MG63 (cell line): Measurements from ENCODE around the gene ATP6AP1. TPM values are rescaled to one million over a fixed set of nuclear protein-coding genes. Genes with fewer than 3 reads are reported as not detected.

Experiments
- DNase-seq: peaks from one replicate; pipeline ENCODE4 v3.0.0-alpha.2; 2020
- H3K27me3 ChIP-seq: fragments of 250-450 bp; sonication (Bioruptor Pico); 2 replicates; pipeline ENCODE4 v1.5.1; 2020; ENCODE audit warnings: mild to moderate bottlenecking, moderate library complexity
- H3K36me3 ChIP-seq: fragments of 250-450 bp; sonication (Bioruptor Pico); 2 replicates; pipeline ENCODE4 v1.5.1; 2020; ENCODE audit warnings: mild to moderate bottlenecking, moderate library complexity
- H3K4me3 ChIP-seq: fragments of 250-450 bp; sonication (Bioruptor Pico); 2 replicates; pipeline ENCODE4 v1.5.1; 2020; ENCODE audit warnings: mild to moderate bottlenecking, moderate library complexity
- H3K9me3 ChIP-seq: fragments of 250-450 bp; sonication (Bioruptor Pico); 2 replicates; pipeline ENCODE4 v1.5.1; 2020; ENCODE audit warnings: mild to moderate bottlenecking, moderate library complexity
- total RNA-seq: library from RNA; depleted of rRNA; stranded (reverse); fragments of >200 nt; shearing (Covaris generic); gene quantifications from 2 replicates; pipeline ENCODE4 v1.2.3, GENCODE V29; 2014; ENCODE audit warnings: low replicate concordance

ATP6AP1 gene
- total RNA-seq, 1 experiment from 2014 or later: 53.2 TPM

GRCh38 chrX:154413142-154413541, 15.3 kb upstream of the ATP6AP1 start:
- Histone ChIP-seq H3K4me3 (no peak overlapping the region), H3K9me3 (no peaks in the 10 kb centered on the region), H3K36me3 (no peaks in the 10 kb centered on the region), H3K27me3 (no peaks in the 10 kb centered on the region)
- DNase-seq: no peak

GRCh38 chrX:154417157-154417556, 11.3 kb upstream of the ATP6AP1 start:
- Histone ChIP-seq H3K9me3 (no peaks in the 10 kb centered on the region), H3K4me3 (no peak overlapping the region), H3K36me3 (no peaks in the 10 kb centered on the region), H3K27me3 (no peaks in the 10 kb centered on the region)
- DNase-seq: no peak

GRCh38 chrX:154419189-154419588, 9.3 kb upstream of the ATP6AP1 start:
- no peak for DNase-seq
- no peaks in the 10 kb centered on the region for H3K36me3 ChIP-seq
- no peaks in the 10 kb centered on the region for H3K27me3 ChIP-seq
- H3K4me3 ChIP-seq: no peak overlapping the region
- H3K9me3 ChIP-seq: no peaks in the 10 kb centered on the region

GRCh38 chrX:154419688-154420401, 8.6 kb upstream of the ATP6AP1 start:
- Histone ChIP-seq H3K4me3 (no peak overlapping the region), H3K27me3 (no peaks in the 10 kb centered on the region), H3K36me3 (no peaks in the 10 kb centered on the region), H3K9me3 (no peaks in the 10 kb centered on the region)
- no peak for DNase-seq

GRCh38 chrX:154420402-154420756, 8.1 kb upstream of the ATP6AP1 start:
- H3K4me3 ChIP-seq: no peak overlapping the region
- no peaks in the 10 kb centered on the region for H3K27me3 ChIP-seq
- no peaks in the 10 kb centered on the region for H3K9me3 ChIP-seq
- H3K36me3 ChIP-seq: no peaks in the 10 kb centered on the region
- no peak for DNase-seq

- no peak overlapping the region for H3K4me3 ChIP-seq
- H3K27me3 ChIP-seq: no peaks in the 10 kb centered on the region
- no peaks in the 10 kb centered on the region for H3K9me3 ChIP-seq
- H3K36me3 ChIP-seq: no peaks in the 10 kb centered on the region
- DNase-seq: no peak
Measured at GRCh38 chrX:154426916-154427770, 1.3 kb upstream of the ATP6AP1 start.

GRCh38 chrX:154429711-154430110, 1.2 kb downstream of the ATP6AP1 start:
- no peak for DNase-seq
- Histone ChIP-seq H3K9me3 (no peaks in the 10 kb centered on the region), H3K27me3 (no peaks in the 10 kb centered on the region), H3K4me3 (no peak overlapping the region), H3K36me3 (no peaks in the 10 kb centered on the region)

- DNase-seq: no peak
- Histone ChIP-seq H3K36me3 (no peaks in the 10 kb centered on the region), H3K9me3 (no peaks in the 10 kb centered on the region), H3K27me3 (no peaks in the 10 kb centered on the region), H3K4me3 (no peak overlapping the region)
Measured at GRCh38 chrX:154430479-154430878, 2.0 kb downstream of the ATP6AP1 start.

GRCh38 chrX:154430916-154431315, 2.4 kb downstream of the ATP6AP1 start:
- Histone ChIP-seq H3K4me3 (no peak overlapping the region), H3K9me3 (no peaks in the 10 kb centered on the region), H3K27me3 (no peaks in the 10 kb centered on the region), H3K36me3 (no peaks in the 10 kb centered on the region)
- DNase-seq: no peak

GRCh38 chrX:154431341-154431740, 2.9 kb downstream of the ATP6AP1 start:
- DNase-seq: no peak

GRCh38 chrX:154432210-154432609, 3.7 kb downstream of the ATP6AP1 start:
- Histone ChIP-seq H3K9me3 (no peaks in the 10 kb centered on the region), H3K36me3 (no peaks in the 10 kb centered on the region)

More at GRCh38 chrX:154431341-154431740, 2.9 kb downstream of the ATP6AP1 start:
- no peaks in the 10 kb centered on the region for H3K36me3 ChIP-seq
- H3K9me3 ChIP-seq: no peaks in the 10 kb centered on the region
- no peaks in the 10 kb centered on the region for H3K27me3 ChIP-seq
- no peak overlapping the region for H3K4me3 ChIP-seq

GRCh38 chrX:154433605-154434004, 5.1 kb downstream of the ATP6AP1 start:
- H3K36me3 ChIP-seq: no peaks in the 10 kb centered on the region
- no peak for DNase-seq
- H3K9me3 ChIP-seq: no peaks in the 10 kb centered on the region
- no peak overlapping the region for H3K4me3 ChIP-seq
- no peaks in the 10 kb centered on the region for H3K27me3 ChIP-seq

More at GRCh38 chrX:154432210-154432609, 3.7 kb downstream of the ATP6AP1 start:
- no peak for DNase-seq
- Histone ChIP-seq H3K27me3 (no peaks in the 10 kb centered on the region), H3K4me3 (no peak overlapping the region)

- H3K4me3 ChIP-seq: no peak overlapping the region
- no peaks in the 10 kb centered on the region for H3K27me3 ChIP-seq
- DNase-seq: no peak
- H3K9me3 ChIP-seq: no peaks in the 10 kb centered on the region
- H3K36me3 ChIP-seq: peaks cover 7% of the 10 kb centered on the region
Measured at GRCh38 chrX:154434394-154435168, 6.1 kb downstream of the ATP6AP1 start.

- no peaks in the 10 kb centered on the region for H3K9me3 ChIP-seq
- no peaks in the 10 kb centered on the region for H3K27me3 ChIP-seq
- DNase-seq: no peak
- peaks cover 7% of the 10 kb centered on the region for H3K36me3 ChIP-seq
- H3K4me3 ChIP-seq: no peak overlapping the region
Measured at GRCh38 chrX:154435171-154435733, 6.8 kb downstream of the ATP6AP1 start.

- DNase-seq: no peak
- H3K36me3 ChIP-seq: peaks cover 7% of the 10 kb centered on the region
- no peaks in the 10 kb centered on the region for H3K9me3 ChIP-seq
- H3K4me3 ChIP-seq: peak overlapping the region; percentile 62
- no peaks in the 10 kb centered on the region for H3K27me3 ChIP-seq
Measured at GRCh38 chrX:154436374-154436982, 8.0 kb downstream of the ATP6AP1 start.

- H3K36me3 ChIP-seq: peaks cover 7% of the 10 kb centered on the region
Measured at GRCh38 chrX:154436983-154437752, 8.7 kb downstream of the ATP6AP1 start, which contains the start of gene GDI1. TSS of gene GDI1 (plus strand) at chrX:154437154. CDS start at chrX:154437255, 101 bp downstream.

More at GRCh38 chrX:154436983-154437752, 8.7 kb downstream of the ATP6AP1 start, which contains the start of gene GDI1:
- peak; percentile 60 for DNase-seq
- Histone ChIP-seq H3K9me3 (no peaks in the 10 kb centered on the region), H3K27me3 (no peaks in the 10 kb centered on the region), H3K4me3 (peak within 1 kb of the TSS; percentile 62)
